CD4-positive, alpha-beta T cell (primary cell): ENCODE measurements around the gene TACSTD2. TPM values are rescaled to one million over a fixed set of nuclear protein-coding genes. Genes with fewer than 3 reads are reported as not detected.
"Not testable (repeated sequence)": the region's sequence is repeated elsewhere in the genome, so short reads cannot be mapped to it uniquely, and the experiment has no call there.

Source experiments
- ATAC-seq: fragments of 200-7000 bp; cut with Tn5 transposase; one replicate; pipeline ENCODE4 v1.10.0; 2022; ENCODE audit warnings: mild to moderate bottlenecking; ENCODE audit not compliant: poor library complexity
- CTCF ChIA-PET: fragments of 350-600 bp; sonication (Branson Sonifier 250); formaldehyde crosslinking; loops from one replicate; lab custom pipeline; 2021; ENCODE audit warnings: antibody characterized with exemption, inconsistent platforms; lab: Charles Lee
- POLR2A ChIA-PET: fragments of 350-600 bp; sonication (Branson Sonifier 250); formaldehyde crosslinking; loops from one replicate; lab custom pipeline; 2021; ENCODE audit warnings: antibody characterized with exemption, inconsistent platforms; lab: Charles Lee
- DNase-seq, 14 experiments: peaks; one replicate each; pipeline ENCODE4 v3.0.0-alpha.2; 2013 to 2020; ENCODE audit warnings: mixed read lengths in 2 of 14
- H3K27ac ChIP-seq, 2 donors: one replicate each; pipeline versions ENCODE4 v1.5.1 to v1.7.0; 2013; ENCODE audit warnings: low read length in 2 of 2, low read depth in 1 of 2, mild to moderate bottlenecking in 1 of 2
- H3K27me3 ChIP-seq, 2 experiments: 1 replicate in 1 of 2; 2 replicates in 1 of 2; pipeline versions ENCODE4 v1.6.1 to v1.7.0; 2013; ENCODE audit warnings: low read length in 2 of 2, control low read depth in 1 of 2, mild to moderate bottlenecking in 1 of 2, moderate library complexity in 1 of 2; ENCODE audit not compliant: insufficient read depth in 2 of 2, control insufficient read depth in 1 of 2
- H3K36me3 ChIP-seq: one replicate; pipeline ENCODE4 v1.6.1; 2013; ENCODE audit warnings: low read length, control low read depth; ENCODE audit not compliant: insufficient read depth
- H3K4me1 ChIP-seq: one replicate; pipeline ENCODE4 v1.6.1; 2013; ENCODE audit warnings: low read length, control low read depth; ENCODE audit not compliant: insufficient read depth
- H3K4me3 ChIP-seq: one replicate; pipeline ENCODE4 v1.5.1; 2013; ENCODE audit warnings: mild to moderate bottlenecking, low read length, moderate library complexity
- H3K9me3 ChIP-seq, 2 experiments: 1 replicate in 1 of 2; 2 replicates in 1 of 2; pipeline versions ENCODE4 v1.6.1 to v1.7.0; 2013; ENCODE audit warnings: low read length in 2 of 2, mild to moderate bottlenecking in 2 of 2, control low read depth in 1 of 2, moderate library complexity in 1 of 2; ENCODE audit not compliant: control insufficient read depth in 1 of 2, insufficient read depth in 1 of 2
- H3K27ac Mint-ChIP-seq: one replicate; pipeline ENCODE4 v1.8.0; 2020; ENCODE audit warnings: mixed read lengths
- H3K27me3 Mint-ChIP-seq: one replicate; pipeline ENCODE4 v1.8.0; 2021; ENCODE audit warnings: mixed read lengths
- H3K36me3 Mint-ChIP-seq: one replicate; pipeline ENCODE4 v1.8.0; 2021; ENCODE audit warnings: low read depth, mixed read lengths
- H3K4me1 Mint-ChIP-seq: one replicate; pipeline ENCODE4 v1.8.0; 2021; ENCODE audit warnings: low read depth, mixed read lengths
- H3K4me3 Mint-ChIP-seq: one replicate; pipeline ENCODE4 v1.8.0; 2020; ENCODE audit warnings: mild to moderate bottlenecking, mixed read lengths
- H3K9me3 Mint-ChIP-seq: one replicate; pipeline ENCODE4 v1.8.0; 2020; ENCODE audit warnings: mixed read lengths
- intact Hi-C, 2 experiments: fragments of 100-400 bp; cut with DNase I in 1 of 2; cut with micrococcal nuclease in 1 of 2; formaldehyde crosslinking; loops; one replicate each; pipeline versions ENCODE4 v1.15.1 to v1.9.0; 2023 to 2025; cut with DNase I, micrococcal nuclease
- total RNA-seq, 174 experiments: library from RNA in 2 of 174; stranded (reverse) in 2 of 174; gene quantifications; one replicate each; pipeline ENCODE4 v1.2.3 and lab custom pipeline; 2021 to 2026
- TF ChIP-seq, protein P1 (sequence below): fragments of 200-600 bp; IDR thresholded peaks from one replicate; pipeline ENCODE4 v1.8.0; 2022; ENCODE audit warnings: antibody characterized with exemption, mild to moderate bottlenecking

The TACSTD2 gene
- total RNA-seq, 2 experiments from 2014 or later, result 0.36 TPM

GRCh38 chr1:58561633-58562032, 15.4 kb downstream of the TACSTD2 start:
- no peaks in the 10 kb centered on the region for H3K4me1 Mint-ChIP-seq
- peaks cover 4% of the 10 kb centered on the region for H3K36me3 Mint-ChIP-seq
- peaks cover 4 to 20% of the 10 kb centered on the region in 2 experiments for H3K27me3 ChIP-seq
- H3K4me3 ChIP-seq, result no peak overlapping the region
- no peaks in the 10 kb centered on the region for H3K4me1 ChIP-seq
- ChIA-PET CTCF (no interaction called here), POLR2A (interaction anchor here (0.5 kb wide), 1 partner anchor 44 kb away, joined by 3 read pairs; no protein-coding TSS in a partner anchor)
- intact Hi-C loops, result no loop called here
- no peak overlapping the region for H3K27ac Mint-ChIP-seq
- DNase-seq, result no peak
- ATAC-seq, result no peak
- no peak overlapping the region for H3K4me3 Mint-ChIP-seq
- H3K9me3 ChIP-seq, result peaks cover 0 to 5% of the 10 kb centered on the region in 2 experiments
- H3K36me3 ChIP-seq, result no peaks in the 10 kb centered on the region
- peaks cover 60% of the 10 kb centered on the region for H3K27me3 Mint-ChIP-seq
- H3K27ac ChIP-seq, result no peak overlapping the region
- peaks cover 4% of the 10 kb centered on the region for H3K9me3 Mint-ChIP-seq
- TF ChIP-seq, protein P1, sequence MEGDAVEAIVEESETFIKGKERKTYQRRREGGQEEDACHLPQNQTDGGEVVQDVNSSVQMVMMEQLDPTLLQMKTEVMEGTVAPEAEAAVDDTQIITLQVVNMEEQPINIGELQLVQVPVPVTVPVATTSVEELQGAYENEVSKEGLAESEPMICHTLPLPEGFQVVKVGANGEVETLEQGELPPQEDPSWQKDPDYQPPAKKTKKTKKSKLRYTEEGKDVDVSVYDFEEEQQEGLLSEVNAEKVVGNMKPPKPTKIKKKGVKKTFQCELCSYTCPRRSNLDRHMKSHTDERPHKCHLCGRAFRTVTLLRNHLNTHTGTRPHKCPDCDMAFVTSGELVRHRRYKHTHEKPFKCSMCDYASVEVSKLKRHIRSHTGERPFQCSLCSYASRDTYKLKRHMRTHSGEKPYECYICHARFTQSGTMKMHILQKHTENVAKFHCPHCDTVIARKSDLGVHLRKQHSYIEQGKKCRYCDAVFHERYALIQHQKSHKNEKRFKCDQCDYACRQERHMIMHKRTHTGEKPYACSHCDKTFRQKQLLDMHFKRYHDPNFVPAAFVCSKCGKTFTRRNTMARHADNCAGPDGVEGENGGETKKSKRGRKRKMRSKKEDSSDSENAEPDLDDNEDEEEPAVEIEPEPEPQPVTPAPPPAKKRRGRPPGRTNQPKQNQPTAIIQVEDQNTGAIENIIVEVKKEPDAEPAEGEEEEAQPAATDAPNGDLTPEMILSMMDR, result no peak

- H3K4me3 Mint-ChIP-seq, result no peak overlapping the region
- ChIA-PET CTCF (no interaction called here), POLR2A (no interaction called here)
- peaks cover 38% of the 10 kb centered on the region for H3K27me3 Mint-ChIP-seq
- Histone ChIP-seq H3K27me3 (peaks cover 6 to 14% of the 10 kb centered on the region in 2 experiments), H3K9me3 (peaks cover 0 to 5% of the 10 kb centered on the region in 2 experiments), H3K4me1 (no peaks in the 10 kb centered on the region), H3K36me3 (no peaks in the 10 kb centered on the region), H3K4me3 (no peak overlapping the region), H3K27ac (no peak overlapping the region)
- TF ChIP-seq, protein P1, result no peak
- H3K9me3 Mint-ChIP-seq, result peaks cover 4% of the 10 kb centered on the region
- no peak overlapping the region for H3K27ac Mint-ChIP-seq
- H3K36me3 Mint-ChIP-seq, result peaks cover 4% of the 10 kb centered on the region
- H3K4me1 Mint-ChIP-seq, result no peaks in the 10 kb centered on the region
- intact Hi-C loops, result no loop called here
- DNase-seq, result no peak
- no peak for ATAC-seq
Measured at GRCh38 chr1:58555393-58555792, 21.7 kb downstream of the TACSTD2 start.

GRCh38 chr1:58551186-58552140, 25.6 kb downstream of the TACSTD2 start:
- Histone ChIP-seq H3K27me3 (peaks cover 2 to 4% of the 10 kb centered on the region in 2 experiments), H3K9me3 (no peaks in the 10 kb centered on the region), H3K27ac (no peak overlapping the region), H3K4me1 (peaks cover 4% of the 10 kb centered on the region), H3K36me3 (no peaks in the 10 kb centered on the region), H3K4me3 (no peak overlapping the region)
- no peak for DNase-seq
- Mint-ChIP-seq H3K4me3 (no peak overlapping the region), H3K36me3 (peaks cover 6% of the 10 kb centered on the region), H3K4me1 (peaks cover 8% of the 10 kb centered on the region), H3K27me3 (peaks cover 18% of the 10 kb centered on the region), H3K9me3 (no peaks in the 10 kb centered on the region), H3K27ac (no peak overlapping the region)
- ChIA-PET CTCF (no interaction called here), POLR2A (no interaction called here)
- ATAC-seq, result no peak
- intact Hi-C loops, result loop anchor here in 1 of 2 experiments (1.0 kb wide), 1 partner anchor 100 kb away; no protein-coding TSS in a partner anchor
- TF ChIP-seq, protein P1, result no peak

DNA sequence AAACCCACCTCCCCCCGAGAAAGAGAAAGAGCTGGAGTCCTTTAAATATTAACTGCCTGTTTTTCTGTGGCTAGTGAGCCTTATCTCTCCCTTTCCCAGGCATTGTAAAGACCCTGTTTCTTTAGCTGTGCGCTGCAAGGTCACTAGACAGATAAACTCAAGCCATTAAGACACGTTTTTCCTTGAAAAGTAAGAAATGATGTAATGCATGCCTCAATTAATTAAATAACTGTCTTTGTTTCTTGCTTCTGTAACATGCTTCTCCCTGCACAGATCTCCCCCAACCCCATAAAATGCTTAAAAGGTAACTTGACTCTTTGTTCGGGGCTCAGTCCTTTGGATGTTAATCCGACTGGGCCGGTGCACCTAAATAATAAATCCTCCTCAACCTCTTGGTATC, 27.8 kb downstream of the TACSTD2 start:
- H3K27me3 Mint-ChIP-seq, H3K4me3 Mint-ChIP-seq, CTCF ChIA-PET, H3K27ac Mint-ChIP-seq, DNase-seq, H3K36me3 ChIP-seq, H3K9me3 ChIP-seq, H3K4me3 ChIP-seq, POLR2A ChIA-PET, ATAC-seq, H3K27me3 ChIP-seq, H3K9me3 Mint-ChIP-seq, H3K27ac ChIP-seq: not testable (repeated sequence)
- H3K4me1 Mint-ChIP-seq, result peaks cover 24% of the 10 kb centered on the region
- intact Hi-C loops, result loop anchor here (5.0 to 10.0 kb wide), 4 partner anchors 106 to 746 kb away; partner anchors contain the start of genes FGGY (in 1 of the 2), JUN (in 1 of the 2) and MYSM1 (in 1 of the 2)
- peaks cover 15% of the 10 kb centered on the region for H3K4me1 ChIP-seq
- peaks cover 15% of the 10 kb centered on the region for H3K36me3 Mint-ChIP-seq
